ENCODE data around the gene LRRC3.
"Not testable (repeated sequence)": the region's sequence is repeated elsewhere in the genome, so short reads cannot be mapped to it uniquely, and the experiment has no call there.

LRRC3 gene

GRCh38 chr21:44473915-44474555, 18.7 kb downstream of the LRRC3 start:
- H3K9me3 ChIP-seq (ENCODE audit: control insufficient read depth, insufficient read depth, low read depth, low read length): peaks cover 2% of the 10 kb centered on the region; the same call in 1 of the 2 replicates
- H3K36me3 ChIP-seq (ENCODE audit: control insufficient read depth, insufficient read depth, low read length): no peaks in the 10 kb centered on the region
- H3K4me3 ChIP-seq (ENCODE audit: low read depth, low read length): no peak overlapping the region
- no peak overlapping the region for H3K9ac ChIP-seq (ENCODE audit: low read length)
- no peaks in the 10 kb centered on the region for H3K27me3 ChIP-seq (ENCODE audit: control insufficient read depth, insufficient read depth, low read length)
- no peak overlapping the region for H3K27ac ChIP-seq (ENCODE audit: low read depth, low read length)
- H3K4me1 ChIP-seq (ENCODE audit: control insufficient read depth, insufficient read depth, low read length): 0 out of 2 replicates have a peak, but pooled peaks cover 5% of the 10 kb centered on the region

GRCh38 chr21:44475266-44475845, 20.0 kb downstream of the LRRC3 start:
- no peak overlapping the region for H3K27ac ChIP-seq (ENCODE audit: low read depth, low read length)

GRCh38 chr21:44477131-44477530, 21.8 kb downstream of the LRRC3 start:
- no peak overlapping the region for H3K9ac ChIP-seq (ENCODE audit: low read length)
- H3K36me3 ChIP-seq (ENCODE audit: control insufficient read depth, insufficient read depth, low read length): no peaks in the 10 kb centered on the region
- 0 out of 2 replicates have a peak, but pooled peaks cover 5% of the 10 kb centered on the region for H3K4me1 ChIP-seq (ENCODE audit: control insufficient read depth, insufficient read depth, low read length)
- no peak overlapping the region for H3K4me3 ChIP-seq (ENCODE audit: low read depth, low read length)
- no peak overlapping the region for H3K27ac ChIP-seq (ENCODE audit: low read depth, low read length)
- peaks cover 2% of the 10 kb centered on the region; the same call in 1 of the 2 replicates for H3K9me3 ChIP-seq (ENCODE audit: control insufficient read depth, insufficient read depth, low read depth, low read length)
- H3K27me3 ChIP-seq (ENCODE audit: control insufficient read depth, insufficient read depth, low read length): no peaks in the 10 kb centered on the region

More at GRCh38 chr21:44475266-44475845, 20.0 kb downstream of the LRRC3 start:
- Histone ChIP-seq H3K27me3 (ENCODE audit: control insufficient read depth, insufficient read depth, low read length) (no peaks in the 10 kb centered on the region), H3K9ac (ENCODE audit: low read length) (no peak overlapping the region), H3K4me1 (ENCODE audit: control insufficient read depth, insufficient read depth, low read length) (0 out of 2 replicates have a peak, but pooled peaks cover 5% of the 10 kb centered on the region), H3K9me3 (ENCODE audit: control insufficient read depth, insufficient read depth, low read depth, low read length) (peaks cover 2% of the 10 kb centered on the region; the same call in 1 of the 2 replicates), H3K36me3 (ENCODE audit: control insufficient read depth, insufficient read depth, low read length) (no peaks in the 10 kb centered on the region), H3K4me3 (ENCODE audit: low read depth, low read length) (no peak overlapping the region)

- Histone ChIP-seq H3K4me1 (ENCODE audit: control insufficient read depth, insufficient read depth, low read length) (0 out of 2 replicates have a peak, but pooled peaks cover 5% of the 10 kb centered on the region), H3K27me3 (ENCODE audit: control insufficient read depth, insufficient read depth, low read length) (no peaks in the 10 kb centered on the region), H3K9ac (ENCODE audit: low read length) (no peak overlapping the region), H3K9me3 (ENCODE audit: control insufficient read depth, insufficient read depth, low read depth, low read length) (no peaks in the 10 kb centered on the region), H3K27ac (ENCODE audit: low read depth, low read length) (no peak overlapping the region), H3K4me3 (ENCODE audit: low read depth, low read length) (no peak overlapping the region), H3K36me3 (ENCODE audit: control insufficient read depth, insufficient read depth, low read length) (no peaks in the 10 kb centered on the region)
These were observed 22.4 kb downstream of the LRRC3 start for GRCh38 chr21:44477712-44478111.

GRCh38 chr21:44478124-44478800, 23.0 kb downstream of the LRRC3 start:
- no peak overlapping the region for H3K9ac ChIP-seq (ENCODE audit: low read length)

GRCh38 chr21:44478801-44479167, 23.5 kb downstream of the LRRC3 start:
- 0 out of 2 replicates have a peak, but pooled peaks cover 5% of the 10 kb centered on the region for H3K4me1 ChIP-seq (ENCODE audit: control insufficient read depth, insufficient read depth, low read length)
- no peaks in the 10 kb centered on the region for H3K9me3 ChIP-seq (ENCODE audit: control insufficient read depth, insufficient read depth, low read depth, low read length)
- no peak overlapping the region for H3K9ac ChIP-seq (ENCODE audit: low read length)
- no peak overlapping the region for H3K27ac ChIP-seq (ENCODE audit: low read depth, low read length)
- no peak overlapping the region for H3K4me3 ChIP-seq (ENCODE audit: low read depth, low read length)
- H3K27me3 ChIP-seq (ENCODE audit: control insufficient read depth, insufficient read depth, low read length): no peaks in the 10 kb centered on the region
- H3K36me3 ChIP-seq (ENCODE audit: control insufficient read depth, insufficient read depth, low read length): no peaks in the 10 kb centered on the region

More at GRCh38 chr21:44478124-44478800, 23.0 kb downstream of the LRRC3 start:
- 0 out of 2 replicates have a peak, but pooled peaks cover 5% of the 10 kb centered on the region for H3K4me1 ChIP-seq (ENCODE audit: control insufficient read depth, insufficient read depth, low read length)
- H3K27ac ChIP-seq (ENCODE audit: low read depth, low read length): no peak overlapping the region
- no peaks in the 10 kb centered on the region for H3K27me3 ChIP-seq (ENCODE audit: control insufficient read depth, insufficient read depth, low read length)
- H3K36me3 ChIP-seq (ENCODE audit: control insufficient read depth, insufficient read depth, low read length): no peaks in the 10 kb centered on the region
- H3K4me3 ChIP-seq (ENCODE audit: low read depth, low read length): no peak overlapping the region
- H3K9me3 ChIP-seq (ENCODE audit: control insufficient read depth, insufficient read depth, low read depth, low read length): no peaks in the 10 kb centered on the region

- not testable (repeated sequence) for H3K4me3 ChIP-seq (ENCODE audit: low read depth, low read length); H3K36me3 ChIP-seq (ENCODE audit: control insufficient read depth, insufficient read depth, low read length); H3K9ac ChIP-seq (ENCODE audit: low read length); H3K27ac ChIP-seq (ENCODE audit: low read depth, low read length); H3K4me1 ChIP-seq (ENCODE audit: control insufficient read depth, insufficient read depth, low read length); H3K27me3 ChIP-seq (ENCODE audit: control insufficient read depth, insufficient read depth, low read length); H3K9me3 ChIP-seq (ENCODE audit: control insufficient read depth, insufficient read depth, low read depth, low read length)
These were observed 24.4 kb downstream of the LRRC3 start for GRCh38 chr21:44479556-44480199.

- no peaks in the 10 kb centered on the region for H3K36me3 ChIP-seq (ENCODE audit: control insufficient read depth, insufficient read depth, low read length)
- H3K9ac ChIP-seq (ENCODE audit: low read length): no peak overlapping the region
These were observed 25.1 kb downstream of the LRRC3 start for GRCh38 chr21:44480200-44481053.

GRCh38 chr21:44482581-44483287, 27.4 kb downstream of the LRRC3 start:
- Histone ChIP-seq H3K27ac (ENCODE audit: low read depth, low read length) (no peak overlapping the region), H3K4me3 (ENCODE audit: low read depth, low read length) (no peak overlapping the region), H3K4me1 (ENCODE audit: control insufficient read depth, insufficient read depth, low read length) (0 out of 2 replicates have a peak, but pooled peaks cover 2% of the 10 kb centered on the region), H3K9me3 (ENCODE audit: control insufficient read depth, insufficient read depth, low read depth, low read length) (no peaks in the 10 kb centered on the region), H3K9ac (ENCODE audit: low read length) (no peak overlapping the region), H3K27me3 (ENCODE audit: control insufficient read depth, insufficient read depth, low read length) (no peaks in the 10 kb centered on the region), H3K36me3 (ENCODE audit: control insufficient read depth, insufficient read depth, low read length) (no peaks in the 10 kb centered on the region)

More at GRCh38 chr21:44480200-44481053, 25.1 kb downstream of the LRRC3 start:
- Histone ChIP-seq H3K27me3 (ENCODE audit: control insufficient read depth, insufficient read depth, low read length) (no peaks in the 10 kb centered on the region), H3K27ac (ENCODE audit: low read depth, low read length) (no peak overlapping the region), H3K4me1 (ENCODE audit: control insufficient read depth, insufficient read depth, low read length) (0 out of 2 replicates have a peak, but pooled peaks cover 6% of the 10 kb centered on the region), H3K4me3 (ENCODE audit: low read depth, low read length) (no peak overlapping the region), H3K9me3 (ENCODE audit: control insufficient read depth, insufficient read depth, low read depth, low read length) (no peaks in the 10 kb centered on the region)
